Measurements from ENCODE around the gene CIDEB. TPM values are rescaled to one million over a fixed set of nuclear protein-coding genes. Genes with fewer than 3 reads are reported as not detected.

The CIDEB gene
- total and polyA plus RNA-seq, 2 of the 4 experiments (the other 2 are of a cell fraction): under 0.01 to 0.19 TPM

DNA sequence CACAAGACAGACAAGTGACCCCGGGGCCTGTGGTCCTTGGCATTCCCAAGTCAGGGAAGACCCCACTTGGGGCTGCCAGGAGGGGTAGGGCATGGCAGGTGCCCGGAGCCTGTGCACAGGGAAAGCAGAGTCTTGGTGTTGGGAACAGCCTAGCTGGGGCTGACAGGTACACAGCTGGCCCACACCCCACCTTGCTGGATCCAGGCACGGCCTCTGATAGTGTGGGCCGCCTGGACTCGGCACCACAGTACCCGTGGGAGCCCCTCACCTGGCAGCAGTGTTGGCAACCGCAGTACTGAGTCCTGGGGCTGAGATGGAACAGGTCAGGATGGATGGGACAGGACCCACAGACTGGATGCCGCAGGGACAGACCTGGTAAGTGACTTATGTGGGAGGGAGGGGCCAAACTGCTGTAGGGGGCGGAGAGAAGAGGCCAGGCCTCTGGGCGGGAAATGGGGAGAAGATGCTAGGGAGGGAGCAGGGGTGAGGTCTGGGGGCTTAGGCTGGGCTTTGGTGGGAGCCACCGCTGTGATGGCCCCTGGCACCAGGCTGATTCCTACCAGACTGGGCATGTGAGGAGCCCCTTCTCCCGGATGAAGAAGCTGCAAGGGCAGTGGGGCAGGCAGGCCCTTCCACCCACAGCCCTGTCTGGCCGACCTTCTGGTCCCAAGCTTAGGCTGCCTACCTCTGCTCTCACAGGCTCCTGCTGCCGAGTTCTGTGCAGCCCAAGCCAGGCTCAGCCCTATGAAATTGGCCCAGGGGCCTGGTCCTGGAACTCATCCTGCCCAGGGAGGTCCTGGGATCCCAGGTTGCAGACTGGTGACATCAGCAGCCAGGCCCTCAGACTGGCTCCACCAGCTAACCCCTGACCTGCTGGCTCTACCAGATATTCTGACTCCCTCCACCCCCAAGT, 44.7 kb downstream of the CIDEB start, which contains the start of gene TGM1:
TSS of gene TGM1 (minus strand) at position 357 of the 913 bp plus-strand sequence. CDS start 825 bp downstream, outside the sequence.
- Histone ChIP-seq H2AK5ac (ENCODE audit: low read depth, low read length) (no peak within 1 kb of the TSS), H3K14ac (replicated peaks; ENCODE audit: low read depth, low read length) (no peak within 1 kb of the TSS), H4K91ac (ENCODE audit: insufficient read depth, low read depth, low read length) (no peak within 1 kb of the TSS), H3K4me2 (ENCODE audit: low read depth, low read length) (no peak within 1 kb of the TSS), H3K79me1 (ENCODE audit: low read depth in 1 of 2, low read length in 2 of 2) (peaks cover 0 to 2% of the 10 kb centered on the region in 2 experiments; a peak in 1 of 4 replicates), H3K23ac (ENCODE audit: low read depth, low read length) (no peak within 1 kb of the TSS), H2AK9ac (replicated peaks; ENCODE audit: low read depth, low read length, poor library complexity) (peak within 1 kb of the TSS; percentile 55), H3K4ac (ENCODE audit: low read depth, low read length) (no peak within 1 kb of the TSS), H3K56ac (ENCODE audit: extremely low read depth, insufficient read depth, low read length) (no peak within 1 kb of the TSS), H3K27ac (ENCODE audit: insufficient read depth, low read length) (no peak within 1 kb of the TSS), H3K4me3 (ENCODE audit: insufficient read depth, low read depth, low read length) (no peak within 1 kb of the TSS), H3K9ac (ENCODE audit: low read depth, low read length) (no peak within 1 kb of the TSS), H3K9me3 (ENCODE audit: control insufficient read depth, insufficient read depth, low read length) (no peaks in the 10 kb centered on the region), H3K18ac (ENCODE audit: low read depth, low read length) (no peak within 1 kb of the TSS), H3K9me1 (ENCODE audit: insufficient read depth, low read length) (peaks cover 16% of the 10 kb centered on the region; the same call in 1 of the 2 replicates), H3K36me3 (ENCODE audit: control insufficient read depth, insufficient read depth, low read length) (peaks cover 21% of the 10 kb centered on the region), H2BK120ac (ENCODE audit: low read depth, low read length) (no peak within 1 kb of the TSS), H3K27me3 (ENCODE audit: control insufficient read depth, insufficient read depth, low read length) (no peaks in the 10 kb centered on the region), H2BK5ac (ENCODE audit: low read depth, low read length, poor library complexity, severe bottlenecking) (no peak within 1 kb of the TSS), H4K5ac (ENCODE audit: low read depth, low read length) (no peak within 1 kb of the TSS), H4K20me1 (ENCODE audit: insufficient read depth, low read length) (no peaks in the 10 kb centered on the region), H2BK20ac (ENCODE audit: low read depth, low read length) (no peak within 1 kb of the TSS), H2AFZ (replicated peaks; ENCODE audit: low read length, poor library complexity) (peak within 1 kb of the TSS; percentile 17), H4K8ac (ENCODE audit: low read depth in 2 of 2, low read length in 2 of 2) (no peak within 1 kb of the TSS), H2BK15ac (ENCODE audit: low read depth, low read length) (no peak within 1 kb of the TSS), H3K4me1 (ENCODE audit: control insufficient read depth, insufficient read depth, low read length) (peaks cover 8% of the 10 kb centered on the region)
- BruUV-seq (replicated peaks): no TSS peak
- WGBS, 2 experiments (ENCODE audit: extremely low coverage in 2 of 2, insufficient read length in 1 of 2): 81% methylated on average over 8 of the region's 14 CpGs; no CpG with 5 or more reads in 1 of the 2 experiments
- ChIA-PET CTCF (interaction anchor here (1.5 kb wide), 1 partner anchor 8 kb away, joined by 3 read pairs; no protein-coding TSS in a partner anchor), POLR2A (ENCODE audit: unreplicated experiment) (no interaction called here)
- ATAC-seq (ENCODE audit: low read depth) (no peak), DNase-seq (no peak)
- in situ Hi-C loops (cut with MboI; ENCODE audit: low sequenced_read_pairs): no loop called here
- dilution Hi-C loops (cut with HindIII; ENCODE audit: low sequenced_read_pairs, unreplicated experiment): no loop called here
- TF ChIP-seq MAZ (IDR thresholded peaks at IDR 0.05; ENCODE audit: borderline replicate concordance, low read depth, low read length): no peak
- no peak for TF ChIP-seq ELK1 (IDR thresholded peaks at IDR 0.05; ENCODE audit: borderline replicate concordance, low read depth, low read length)
- no peak for TF ChIP-seq FOS (IDR thresholded peaks at IDR 0.05; ENCODE audit: low read depth, low read length)
- TF ChIP-seq CHD1 (IDR thresholded peaks at IDR 0.05; ENCODE audit: low read depth, low read length): no peak
- no peak for TF ChIP-seq CEBPB (IDR thresholded peaks at IDR 0.05; ENCODE audit: low read depth, low read length)
- no peak for TF ChIP-seq NFE2L2 (IDR thresholded peaks at IDR 0.05; ENCODE audit: low read depth, low read length)
- no peak for TF ChIP-seq CTCF (conservative IDR thresholded peaks at IDR 0.05; ENCODE audit: low read depth, low read length)
- TF ChIP-seq SMC3 (IDR thresholded peaks at IDR 0.05; ENCODE audit: low read depth, low read length): no peak
- TF ChIP-seq USF2 (IDR thresholded peaks at IDR 0.05; ENCODE audit: low read depth, low read length): no peak
- no peak for TF ChIP-seq RAD21 (IDR thresholded peaks at IDR 0.05; ENCODE audit: low read length)
- intact Hi-C loops (cut with micrococcal nuclease): no loop called here
